Astrocyte of the spinal cord (primary cell): ENCODE measurements around the gene LY6G5B.
"Not testable (repeated sequence)": the region's sequence is repeated elsewhere in the genome, so short reads cannot be mapped to it uniquely, and the experiment has no call there.

ENCODE experiments used
- DNase-seq: peaks from one replicate; pipeline ENCODE4 v3.0.0; 2011; ENCODE audit warnings: low read depth, low spot score
- H3K4me3 ChIP-seq: 2 replicates; pipeline ENCODE4 v1.5.1; 2011; ENCODE audit warnings: low read depth, mild to moderate bottlenecking, low read length, moderate library complexity
- CTCF ChIP-seq: IDR thresholded peaks from 2 replicates; pipeline ENCODE4 v1.5.1; 2012; ENCODE audit warnings: low read depth, mild to moderate bottlenecking, low read length, inconsistent platforms
- in situ Hi-C: cut with HindIII; loops from 2 replicates; pipeline ENCODE4 v1.10.0; 2017; ENCODE audit warnings: low sequenced_read_pairs

LY6G5B gene

DNA sequence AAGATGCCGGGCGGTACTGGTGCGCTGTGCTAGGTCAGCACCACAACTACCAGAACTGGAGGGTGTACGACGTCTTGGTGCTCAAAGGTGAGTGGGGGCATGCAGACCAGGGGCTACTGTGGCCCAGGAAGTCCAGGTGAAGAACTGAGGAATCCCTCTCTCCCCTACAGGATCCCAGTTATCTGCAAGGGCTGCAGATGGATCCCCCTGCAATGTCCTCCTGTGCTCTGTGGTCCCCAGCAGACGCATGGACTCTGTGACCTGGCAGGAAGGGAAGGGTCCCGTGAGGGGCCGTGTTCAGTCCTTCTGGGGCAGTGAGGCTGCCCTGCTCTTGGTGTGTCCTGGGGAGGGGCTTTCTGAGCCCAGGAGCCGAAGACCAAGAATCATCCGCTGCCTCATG is 37.9 kb downstream of the LY6G5B start:
- in situ Hi-C loops: no loop called here
- TF ChIP-seq CTCF: no peak
- H3K4me3 ChIP-seq: no peak overlapping the region
- DNase-seq: no peak

DNA sequence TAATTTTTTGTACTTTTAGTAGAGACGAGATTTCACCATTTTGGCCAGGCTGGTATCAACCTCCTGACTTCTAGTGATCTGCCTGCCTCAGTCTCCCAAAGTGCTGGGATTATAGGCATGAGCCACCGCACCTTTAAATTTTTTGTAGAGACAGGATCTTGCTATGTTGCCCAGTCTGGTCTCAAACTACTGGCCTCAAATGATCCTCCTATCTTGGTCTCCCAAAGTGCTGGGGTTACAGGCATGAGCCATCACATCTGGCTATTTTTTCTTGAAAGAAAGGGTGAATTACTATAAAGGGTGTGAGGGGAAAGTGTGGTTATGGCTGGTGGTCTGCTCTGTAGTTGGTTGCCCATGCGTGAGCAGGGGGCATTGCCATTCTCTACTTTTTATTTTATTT is 38.4 kb downstream of the LY6G5B start:
- no peak for TF ChIP-seq CTCF
- no peak for DNase-seq
- in situ Hi-C loops: no loop called here
- no peak overlapping the region for H3K4me3 ChIP-seq

- in situ Hi-C loops, H3K4me3 ChIP-seq, DNase-seq: not testable (repeated sequence)
Observed at GRCh38 chr6:31709157-31709556, 39.4 kb downstream of the LY6G5B start.

- DNase-seq: no peak
- in situ Hi-C loops: no loop called here
- H3K4me3 ChIP-seq: no peak overlapping the region
- no peak for TF ChIP-seq CTCF
Observed at GRCh38 chr6:31710523-31711219, 40.9 kb downstream of the LY6G5B start.

DNA sequence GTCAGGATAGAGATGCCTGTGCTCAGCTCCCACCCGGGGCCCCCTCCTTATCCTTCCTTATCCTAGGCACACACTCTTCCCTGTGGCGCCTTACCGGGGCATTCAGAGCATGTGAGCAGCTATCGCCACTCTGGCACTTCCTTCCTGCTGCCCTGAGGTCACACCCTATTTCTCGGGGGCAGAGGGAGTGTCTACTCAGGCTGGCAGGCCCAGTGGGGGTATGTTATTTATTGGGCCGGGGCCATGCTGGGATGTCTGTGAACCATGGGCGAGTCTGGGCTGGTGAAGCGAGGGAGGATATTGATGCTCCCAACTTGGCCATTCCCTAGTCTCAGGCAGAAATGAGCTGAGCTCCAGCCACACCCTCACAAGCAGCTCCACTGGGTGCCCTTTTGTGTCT is 41.5 kb downstream of the LY6G5B start:
- in situ Hi-C loops: no loop called here
- no peak overlapping the region for H3K4me3 ChIP-seq
- DNase-seq: no peak
- TF ChIP-seq CTCF: no peak

- in situ Hi-C loops: no loop called here
- DNase-seq: no peak
- TF ChIP-seq CTCF: no peak
- no peak overlapping the region for H3K4me3 ChIP-seq
Observed at GRCh38 chr6:31712296-31712695, 42.5 kb downstream of the LY6G5B start.

GRCh38 chr6:31713465-31713864 is 43.7 kb downstream of the LY6G5B start:
- no peak overlapping the region for H3K4me3 ChIP-seq
- in situ Hi-C loops: no loop called here
- no peak for DNase-seq
- TF ChIP-seq CTCF: no peak
